Stimulated activated CD8-positive, alpha-beta memory T cell treated with anti-CD3 and anti-CD28 coated beads, Interleukin-2, amount 100 ng/mL, for 48 hours (primary cell): Measurements from ENCODE around the gene COL6A3.

Experiments
- DNase-seq, 2 donors: peaks; one replicate each; pipeline ENCODE4 v3.0.0-alpha.2; 2020; ENCODE audit warnings: low read depth in 2 of 2

The COL6A3 gene

DNA sequence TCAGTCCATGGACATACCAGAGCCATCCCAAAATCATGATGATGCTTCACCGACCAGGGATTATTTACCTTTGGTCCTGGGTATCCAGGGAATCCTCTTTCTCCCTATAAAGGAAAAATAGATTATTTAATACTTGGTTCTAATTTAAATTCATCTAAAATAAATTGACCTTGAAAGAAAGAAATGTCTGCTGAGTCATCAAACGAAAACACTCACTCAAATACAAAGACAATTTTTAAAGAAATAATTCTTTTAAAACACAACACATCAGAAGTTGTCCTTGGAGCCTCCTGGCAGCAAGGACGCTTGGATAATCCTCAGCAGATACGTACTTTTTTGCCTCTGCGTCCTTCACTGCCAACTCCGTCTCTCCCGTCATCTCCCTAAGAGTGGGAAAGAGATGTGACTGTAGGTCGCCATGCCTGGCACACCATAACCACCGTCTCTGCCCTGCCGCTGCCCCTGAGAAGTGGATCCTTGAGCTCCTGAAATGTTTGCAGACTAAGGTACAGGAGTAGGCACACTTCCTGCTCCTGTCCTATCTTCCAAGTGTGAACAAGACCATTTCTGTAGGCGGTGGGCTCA, 65.6 kb downstream of the COL6A3 start:
- no peak for DNase-seq

- no peak for DNase-seq
These were observed 67.9 kb downstream of the COL6A3 start for GRCh38 chr2:237345891-237346640.

- no peak for DNase-seq
These were observed 68.6 kb downstream of the COL6A3 start for GRCh38 chr2:237345411-237345810.

DNA sequence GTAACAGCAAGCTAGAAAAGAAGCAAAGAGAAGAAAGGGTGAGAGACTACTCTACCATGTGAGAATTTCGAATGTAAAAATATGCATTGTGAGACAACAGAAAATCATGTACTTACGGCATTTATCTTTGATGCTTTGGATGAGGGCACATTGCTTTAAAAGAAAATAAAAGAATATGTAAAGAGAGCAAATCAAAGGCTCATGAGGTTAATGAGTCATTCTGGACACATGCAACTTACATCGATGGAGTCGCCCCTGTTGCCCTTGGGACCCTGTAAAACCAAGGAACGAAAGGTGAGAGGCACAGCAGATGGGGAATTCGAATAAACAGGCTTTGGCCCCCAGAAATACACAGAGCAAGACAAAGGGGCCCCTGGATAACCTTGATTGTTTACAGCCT, 69.0 kb downstream of the COL6A3 start:
- DNase-seq, result no peak

DNA sequence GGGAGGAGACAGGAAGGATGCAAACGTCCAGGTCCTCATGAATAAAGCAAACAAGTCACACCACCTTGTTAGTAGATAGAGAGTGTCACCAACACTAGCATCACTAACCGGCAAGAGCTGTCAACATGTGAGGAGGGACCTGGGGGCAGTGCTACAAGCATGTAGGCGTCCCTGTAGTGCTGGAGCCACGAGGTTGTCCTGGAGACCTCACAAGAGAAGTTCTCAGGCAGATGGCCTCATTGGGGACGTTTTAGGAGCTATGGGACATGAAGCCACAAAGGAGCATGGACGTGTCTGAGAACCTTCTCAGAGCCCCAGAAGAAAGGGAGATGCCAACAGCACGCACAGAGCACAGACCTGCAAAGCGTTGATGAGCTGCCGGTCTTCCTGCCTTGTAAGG, 70.0 kb downstream of the COL6A3 start:
- no peak for DNase-seq

GRCh38 chr2:237341872-237342271, 72.1 kb downstream of the COL6A3 start:
- no peak for DNase-seq

GRCh38 chr2:237337586-237337985, 76.4 kb downstream of the COL6A3 start:
- DNase-seq, result no peak

DNA sequence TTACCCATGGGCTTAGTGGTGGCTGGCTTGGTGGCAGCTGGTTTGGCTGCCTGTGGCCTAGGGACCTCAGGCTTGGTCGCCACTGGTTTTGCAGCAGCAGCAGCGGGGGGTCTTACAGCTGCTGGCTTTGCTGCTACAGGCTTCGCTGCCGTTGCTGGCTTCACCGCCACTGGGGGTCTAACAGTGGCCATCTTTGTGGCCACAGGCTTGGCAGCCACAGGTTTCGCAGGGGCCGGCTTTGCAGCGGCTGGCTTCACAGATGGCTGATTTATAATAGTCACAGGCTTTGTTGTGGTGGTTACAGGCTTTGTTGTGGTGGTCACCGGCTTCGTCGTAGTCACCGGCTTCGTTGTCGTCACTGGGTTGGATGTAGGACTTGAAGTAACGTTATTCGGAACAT, 77.8 kb downstream of the COL6A3 start:
- no peak for DNase-seq

- no peak for DNase-seq
These were observed 80.2 kb downstream of the COL6A3 start for GRCh38 chr2:237333748-237334147.

DNA sequence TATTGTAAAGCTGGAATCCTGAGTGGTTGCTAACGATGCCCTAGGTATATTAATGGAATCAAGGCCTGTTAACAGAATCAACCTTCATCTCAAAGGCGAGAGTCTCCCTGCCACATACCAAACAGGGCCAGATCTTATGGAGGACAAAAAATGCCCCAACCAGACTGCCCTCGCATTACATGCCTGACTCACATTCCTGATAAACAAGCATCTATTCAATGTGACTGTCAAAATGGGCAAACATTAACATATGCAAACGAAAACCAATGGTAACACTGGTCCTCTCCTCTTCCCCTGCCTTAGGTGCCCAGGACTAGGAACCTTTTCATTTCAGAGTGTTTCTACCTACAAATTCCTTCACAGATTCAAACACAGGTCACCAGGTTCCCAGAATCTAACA, 83.4 kb downstream of the COL6A3 start:
- no peak for DNase-seq

- DNase-seq, result no peak
These were observed 86.6 kb downstream of the COL6A3 start for GRCh38 chr2:237327175-237327950.

DNA sequence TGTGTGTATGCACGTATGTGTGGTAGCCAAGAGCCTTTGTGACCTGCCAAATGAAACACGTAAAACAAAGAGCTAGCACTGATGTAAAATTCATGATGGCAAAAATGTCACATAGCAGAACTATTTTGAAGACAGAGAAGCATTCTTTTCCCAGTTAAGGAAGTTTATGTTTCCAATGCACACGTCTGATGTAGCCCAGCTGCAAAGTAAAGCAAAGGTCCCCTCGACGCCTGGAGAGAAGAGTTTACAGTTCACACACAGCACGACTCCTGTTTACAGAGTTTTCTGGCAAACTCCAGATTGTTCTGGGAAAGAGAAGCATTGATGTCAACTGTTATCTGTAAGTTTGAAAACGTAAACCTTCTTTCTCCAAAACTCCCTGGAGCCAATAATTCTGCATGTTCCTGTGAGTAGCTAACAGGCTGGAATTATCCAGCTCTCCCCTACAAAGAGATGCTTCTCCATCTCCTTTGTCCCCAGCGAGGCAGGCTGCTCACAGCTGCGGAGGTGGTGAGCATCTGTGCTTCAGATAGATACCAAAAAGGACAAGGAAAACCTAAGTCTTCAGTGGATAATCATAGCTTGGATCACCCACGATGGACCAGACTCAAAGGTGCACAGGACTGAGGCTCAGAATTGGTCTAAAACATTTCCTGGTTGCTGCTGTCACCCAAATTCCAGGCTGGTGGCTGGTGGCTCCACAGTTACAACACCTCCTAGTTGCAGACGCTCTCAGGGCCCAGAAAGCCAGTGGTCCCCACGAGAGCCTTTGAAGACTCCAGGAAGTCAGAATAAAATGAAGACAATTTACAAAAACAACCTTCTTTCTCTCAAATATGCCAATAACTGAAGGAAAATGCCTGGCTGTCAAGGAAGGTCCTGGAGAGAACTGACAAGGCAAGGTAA, 87.4 kb downstream of the COL6A3 start:
- no peak for DNase-seq

- DNase-seq, result no peak
These were observed 89.1 kb downstream of the COL6A3 start for GRCh38 chr2:237324837-237325236.

- no peak for DNase-seq
These were observed 89.5 kb downstream of the COL6A3 start for GRCh38 chr2:237324405-237324831.

DNA sequence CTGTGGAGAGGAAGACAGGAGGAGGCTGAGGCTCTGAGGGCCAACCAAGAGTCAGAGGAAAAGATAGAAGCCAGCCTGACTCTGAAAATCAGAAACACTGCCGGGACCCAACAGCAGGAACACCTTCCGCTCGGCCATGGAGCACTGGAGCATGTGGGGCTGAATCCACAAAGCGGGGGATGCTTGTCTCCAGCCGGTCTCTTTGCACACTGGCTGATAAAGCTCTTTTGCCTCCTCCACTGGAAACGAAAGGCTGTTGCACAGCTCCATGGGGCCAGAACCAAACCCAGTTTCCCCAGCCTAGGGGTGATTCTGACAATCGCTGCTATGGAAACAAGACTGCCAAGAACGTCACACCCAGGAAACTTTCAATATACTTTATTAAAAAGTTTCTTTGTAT, 90.3 kb downstream of the COL6A3 start:
- DNase-seq, result no peak

DNA sequence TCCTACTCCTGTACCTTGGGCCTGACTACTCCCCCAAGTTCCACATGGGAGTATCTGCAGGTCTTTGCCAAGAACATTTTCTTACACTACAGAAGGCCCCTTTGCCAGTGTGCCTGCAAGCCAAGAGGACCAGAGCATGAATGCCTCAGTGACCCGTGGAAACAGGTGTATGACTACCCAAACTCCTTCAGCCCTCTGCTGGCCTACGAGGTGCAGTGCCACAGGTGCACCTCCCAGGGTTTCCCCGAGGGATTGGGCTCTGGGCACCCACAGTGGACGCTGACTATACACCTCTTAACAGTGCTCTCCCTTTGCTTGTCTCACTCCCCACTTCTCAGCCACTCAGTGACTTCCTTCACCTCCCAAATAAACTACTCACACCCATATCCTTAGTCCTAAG, 91.4 kb downstream of the COL6A3 start:
- no peak for DNase-seq

- DNase-seq, result no peak
These were observed 92.2 kb downstream of the COL6A3 start for GRCh38 chr2:237321746-237322145.

GRCh38 chr2:237320801-237321560, 93.0 kb downstream of the COL6A3 start:
- no peak for DNase-seq

DNA sequence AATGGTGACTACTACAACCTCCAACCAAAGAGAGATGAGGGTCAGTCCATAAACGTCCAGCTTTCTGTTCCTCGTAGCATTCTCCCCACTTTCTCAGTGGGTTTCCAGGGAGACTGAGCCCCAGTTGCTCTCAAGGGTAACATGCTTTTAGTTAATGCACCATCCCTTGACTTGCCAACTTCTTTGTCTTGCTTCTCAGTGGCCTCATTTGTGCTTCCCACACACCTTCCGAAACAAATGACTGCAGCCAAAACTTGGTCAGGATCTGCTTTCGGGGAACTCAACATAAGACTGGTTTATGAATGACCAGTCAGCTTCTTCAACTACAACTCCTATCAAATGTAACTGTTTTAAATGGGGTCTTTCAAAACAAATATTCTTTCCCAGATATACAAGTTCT, 94.1 kb downstream of the COL6A3 start:
- no peak for DNase-seq

- no peak for DNase-seq
These were observed 94.7 kb downstream of the COL6A3 start for GRCh38 chr2:237319086-237319820.
